Neural crest cell (in vitro differentiated cells): ENCODE measurements around the gene ABCD4. TPM values are rescaled to one million over a fixed set of nuclear protein-coding genes. Genes with fewer than 3 reads are reported as not detected.

Source experiments
- DNase-seq: peaks from one replicate; pipeline ENCODE4 v3.0.0; 2021; ENCODE audit warnings: low read depth, mixed read lengths, low spot score
- H3K27ac Mint-ChIP-seq: one replicate; pipeline ENCODE4 v1.8.0; 2021; ENCODE audit warnings: mild to moderate bottlenecking, mixed read lengths; ENCODE audit not compliant: unreplicated experiment
- H3K27me3 Mint-ChIP-seq: 2 replicates; pipeline ENCODE4 v1.8.0; 2021; ENCODE audit warnings: low read depth, mild to moderate bottlenecking, mixed read lengths
- H3K36me3 Mint-ChIP-seq: 2 replicates; pipeline ENCODE4 v1.8.0; 2021; ENCODE audit warnings: low read depth, mild to moderate bottlenecking, mixed read lengths
- H3K4me1 Mint-ChIP-seq: 2 replicates; pipeline ENCODE4 v1.8.0; 2021; ENCODE audit warnings: mixed read lengths
- H3K4me3 Mint-ChIP-seq: one replicate; pipeline ENCODE4 v1.8.0; 2021; ENCODE audit warnings: mild to moderate bottlenecking, mixed read lengths
- H3K9me3 Mint-ChIP-seq: 2 replicates; pipeline ENCODE4 v1.8.0; 2021; ENCODE audit warnings: mixed read lengths
- long read RNA-seq: library from polyadenylated mRNA; unstranded; transcript quantifications from one replicate; pipeline ENCODE4 v2.0.0, GENCODE V29; 2020
- total RNA-seq: library from RNA; stranded (reverse); gene quantifications from 2 replicates; pipeline ENCODE4 v1.2.1, GENCODE V29; 2021
- TF ChIP-seq, protein P1 (sequence below): fragments of 200-600 bp; sonication (generic); conservative IDR thresholded peaks from 2 replicates; pipeline ENCODE4 v1.5.0; 2021; ENCODE audit warnings: antibody characterized with exemption, mild to moderate bottlenecking

The ABCD4 gene
- total RNA-seq: 98.8 TPM in 2 replicates
- long read RNA-seq, transcript ABCD4-201 (19 exons, 3,003 nt): major isoform, 32 of 151 reads
- long read RNA-seq, transcript ABCD4-218 (18 exons, 1,842 nt): minor isoform, 11 of 151 reads
- long read RNA-seq, partial matches to known transcripts: 27 of 151 reads
- long read RNA-seq, other reads (novel, unspliced or antisense): 74 of 151 reads

- Mint-ChIP-seq H3K36me3 (peaks cover 7% of the 10 kb centered on the region), H3K27ac (peak within 1 kb of the TSS; percentile 63), H3K4me3 (peak within 1 kb of the TSS; percentile 98), H3K27me3 (no peaks in the 10 kb centered on the region), H3K9me3 (no peaks in the 10 kb centered on the region), H3K4me1 (peaks cover 29% of the 10 kb centered on the region)
- TF ChIP-seq, protein P1, sequence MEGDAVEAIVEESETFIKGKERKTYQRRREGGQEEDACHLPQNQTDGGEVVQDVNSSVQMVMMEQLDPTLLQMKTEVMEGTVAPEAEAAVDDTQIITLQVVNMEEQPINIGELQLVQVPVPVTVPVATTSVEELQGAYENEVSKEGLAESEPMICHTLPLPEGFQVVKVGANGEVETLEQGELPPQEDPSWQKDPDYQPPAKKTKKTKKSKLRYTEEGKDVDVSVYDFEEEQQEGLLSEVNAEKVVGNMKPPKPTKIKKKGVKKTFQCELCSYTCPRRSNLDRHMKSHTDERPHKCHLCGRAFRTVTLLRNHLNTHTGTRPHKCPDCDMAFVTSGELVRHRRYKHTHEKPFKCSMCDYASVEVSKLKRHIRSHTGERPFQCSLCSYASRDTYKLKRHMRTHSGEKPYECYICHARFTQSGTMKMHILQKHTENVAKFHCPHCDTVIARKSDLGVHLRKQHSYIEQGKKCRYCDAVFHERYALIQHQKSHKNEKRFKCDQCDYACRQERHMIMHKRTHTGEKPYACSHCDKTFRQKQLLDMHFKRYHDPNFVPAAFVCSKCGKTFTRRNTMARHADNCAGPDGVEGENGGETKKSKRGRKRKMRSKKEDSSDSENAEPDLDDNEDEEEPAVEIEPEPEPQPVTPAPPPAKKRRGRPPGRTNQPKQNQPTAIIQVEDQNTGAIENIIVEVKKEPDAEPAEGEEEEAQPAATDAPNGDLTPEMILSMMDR: peak; percentile 61
- DNase-seq: peak; percentile 94
Measured at GRCh38 chr14:74302634-74303569, at the start of gene ABCD4. TSS of gene ABCD4 (minus strand) at chr14:74302934. CDS start at chr14:74302912, 22 bp downstream.

DNA sequence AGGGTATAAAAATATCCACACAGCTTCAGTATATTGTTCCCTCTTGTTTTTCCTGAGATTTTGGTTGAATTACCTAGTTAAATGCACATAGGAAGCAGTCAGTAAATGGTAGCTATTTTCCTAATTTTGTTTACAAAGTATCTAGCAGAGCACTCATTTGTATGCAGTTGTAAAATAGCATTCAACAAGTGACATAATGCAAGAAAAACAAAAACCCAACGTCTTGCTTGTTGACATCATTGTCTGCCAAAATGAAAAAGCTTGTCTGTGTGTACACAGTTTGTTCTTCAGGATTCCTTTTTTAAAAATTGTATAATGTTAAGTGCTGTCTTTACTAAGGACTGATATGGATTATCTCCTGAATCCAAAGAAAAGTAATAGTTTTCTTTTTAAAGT lies 48.2 kb upstream of the ABCD4 start:
- no peak overlapping the region for H3K4me3 Mint-ChIP-seq
- no peak for DNase-seq
- no peak overlapping the region for H3K27ac Mint-ChIP-seq
- H3K27me3 Mint-ChIP-seq: peaks cover 36% of the 10 kb centered on the region
- no peaks in the 10 kb centered on the region for H3K4me1 Mint-ChIP-seq
- no peaks in the 10 kb centered on the region for H3K9me3 Mint-ChIP-seq
- TF ChIP-seq, protein P1: no peak
- no peaks in the 10 kb centered on the region for H3K36me3 Mint-ChIP-seq

GRCh38 chr14:74350211-74350927 lies 47.6 kb upstream of the ABCD4 start:
- TF ChIP-seq, protein P1: no peak
- no peak for DNase-seq
- no peaks in the 10 kb centered on the region for H3K36me3 Mint-ChIP-seq
- H3K4me1 Mint-ChIP-seq: no peaks in the 10 kb centered on the region
- H3K27me3 Mint-ChIP-seq: peaks cover 36% of the 10 kb centered on the region
- H3K9me3 Mint-ChIP-seq: no peaks in the 10 kb centered on the region
- H3K4me3 Mint-ChIP-seq: no peak overlapping the region
- no peak overlapping the region for H3K27ac Mint-ChIP-seq

GRCh38 chr14:74349757-74350156 lies 47.0 kb upstream of the ABCD4 start:
- TF ChIP-seq, protein P1: no peak
- no peaks in the 10 kb centered on the region for H3K36me3 Mint-ChIP-seq
- no peaks in the 10 kb centered on the region for H3K9me3 Mint-ChIP-seq
- H3K27ac Mint-ChIP-seq: no peak overlapping the region
- H3K4me3 Mint-ChIP-seq: no peak overlapping the region
- no peak for DNase-seq
- H3K27me3 Mint-ChIP-seq: peaks cover 36% of the 10 kb centered on the region
- H3K4me1 Mint-ChIP-seq: no peaks in the 10 kb centered on the region

DNA sequence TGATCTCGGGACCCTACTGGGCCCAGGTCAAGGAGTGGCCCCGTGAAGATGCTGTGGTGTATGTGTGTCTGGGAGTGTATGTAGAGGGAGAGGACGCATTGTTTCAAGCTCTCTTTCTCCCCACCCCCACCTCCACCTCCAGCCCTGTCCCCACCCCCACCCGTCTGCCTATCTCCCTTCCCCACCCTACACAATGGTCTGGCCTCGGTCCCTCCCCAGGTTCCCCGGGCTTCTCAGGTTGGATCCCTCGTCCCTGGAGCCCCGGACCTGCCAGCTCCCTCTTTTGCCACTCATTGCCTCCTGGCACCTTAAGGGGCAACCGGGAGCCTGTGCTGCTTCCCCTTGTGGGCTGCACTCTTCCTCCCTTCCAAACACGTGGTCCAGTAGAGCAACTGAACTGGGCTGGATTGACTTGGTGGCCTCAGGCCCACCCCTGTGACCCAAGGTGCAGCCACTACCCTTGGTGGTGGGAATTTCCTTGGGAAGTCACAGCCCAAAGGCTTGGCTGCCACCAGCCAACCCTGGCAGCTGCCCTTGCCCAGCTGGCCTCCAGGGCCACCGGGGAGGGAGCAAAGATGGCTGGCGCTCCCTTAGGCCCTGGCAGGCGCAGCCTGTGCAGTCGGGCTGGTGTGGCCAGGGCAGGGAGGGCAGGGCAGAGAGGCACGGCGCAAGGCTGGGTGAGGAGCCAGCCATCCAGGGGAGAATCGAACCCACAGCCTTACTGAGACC lies 46.2 kb upstream of the ABCD4 start:
- DNase-seq: no peak
- H3K27me3 Mint-ChIP-seq: peaks cover 36% of the 10 kb centered on the region
- no peaks in the 10 kb centered on the region for H3K36me3 Mint-ChIP-seq
- H3K4me1 Mint-ChIP-seq: no peaks in the 10 kb centered on the region
- H3K9me3 Mint-ChIP-seq: no peaks in the 10 kb centered on the region
- no peak overlapping the region for H3K4me3 Mint-ChIP-seq
- TF ChIP-seq, protein P1: no peak
- no peak overlapping the region for H3K27ac Mint-ChIP-seq
